Common myeloid progenitor, CD34-positive (primary cell): ENCODE data around the gene NLRP9.
"Not testable (repeated sequence)": the region's sequence is repeated elsewhere in the genome, so short reads cannot be mapped to it uniquely, and the experiment has no call there.

ENCODE experiments used
- CTCF ChIA-PET: fragments of 350-600 bp; sonication (Branson Sonifier 250); formaldehyde crosslinking; loops from one replicate; lab custom pipeline; 2021; ENCODE audit warnings: antibody characterized with exemption; lab: Charles Lee
- POLR2A ChIA-PET: fragments of 350-600 bp; sonication (Branson Sonifier 250); formaldehyde crosslinking; loops from one replicate; lab custom pipeline; 2021; ENCODE audit warnings: antibody characterized with exemption; lab: Charles Lee
- DNase-seq, 3 donors: peaks; one replicate each; pipeline versions ENCODE4 v3.0.0 to v3.0.0-alpha.2; 2013
- H3K27ac ChIP-seq, 2 experiments: 1 replicate in 1 of 2; 2 replicates in 1 of 2; pipeline ENCODE4 v1.7.0; 2013; ENCODE audit warnings: inconsistent platforms in 2 of 2, low read length in 2 of 2, mild to moderate bottlenecking in 2 of 2, low read depth in 1 of 2, moderate library complexity in 1 of 2; ENCODE audit not compliant: severe bottlenecking in 2 of 2, insufficient read depth in 1 of 2, poor library complexity in 1 of 2
- H3K27me3 ChIP-seq, 5 experiments: replicated peaks in 2 of 5; 1 replicate in 3 of 5; 2 replicates in 2 of 5; pipeline versions ENCODE4 v1.6.1 to v1.7.0; 2013; ENCODE audit warnings: low read length in 4 of 5, mild to moderate bottlenecking in 2 of 5, moderate library complexity in 2 of 5, inconsistent platforms in 1 of 5; ENCODE audit not compliant: insufficient read depth in 5 of 5, control insufficient read depth in 4 of 5
- H3K36me3 ChIP-seq, 4 experiments: 1 replicate in 2 of 4; 2 replicates in 2 of 4; pipeline versions ENCODE4 v1.6.1 to v1.7.0; 2013; ENCODE audit warnings: low read length in 3 of 4, control low read depth in 1 of 4, mild to moderate bottlenecking in 1 of 4; ENCODE audit not compliant: control insufficient read depth in 4 of 4, insufficient read depth in 4 of 4
- H3K4me1 ChIP-seq, 4 experiments: 1 replicate in 3 of 4; 2 replicates in 1 of 4; pipeline versions ENCODE4 v1.6.1 to v1.7.1; 2013; ENCODE audit warnings: low read length in 3 of 4, mild to moderate bottlenecking in 3 of 4, control low read depth in 1 of 4, inconsistent platforms in 1 of 4, moderate library complexity in 1 of 4; ENCODE audit not compliant: control insufficient read depth in 4 of 4, insufficient read depth in 4 of 4; ENCODE audit errors: control extremely low read depth in 1 of 4
- H3K4me3 ChIP-seq, 7 experiments: 1 replicate in 4 of 7; 2 replicates in 3 of 7; pipeline versions ENCODE4 v1.5.1 to v1.7.0; 2013; ENCODE audit warnings: mild to moderate bottlenecking in 7 of 7, low read length in 6 of 7, moderate library complexity in 6 of 7, inconsistent platforms in 2 of 7, low read depth in 2 of 7, control low read depth in 1 of 7; ENCODE audit not compliant: insufficient read depth in 4 of 7, control insufficient read depth in 1 of 7; ENCODE audit errors: extremely low read depth in 1 of 7
- H3K9me3 ChIP-seq, 5 experiments: 1 replicate in 4 of 5; 2 replicates in 1 of 5; pipeline versions ENCODE4 v1.6.1 to v1.7.1; 2013; ENCODE audit warnings: low read length in 4 of 5, mild to moderate bottlenecking in 2 of 5, inconsistent platforms in 1 of 5, low read depth in 1 of 5, moderate library complexity in 1 of 5; ENCODE audit not compliant: control insufficient read depth in 4 of 5, insufficient read depth in 2 of 5; ENCODE audit errors: control extremely low read depth in 1 of 5
- WGBS: methylation state at CpG from one replicate; pipeline ENCODE4 v1.1.5; 2013; ENCODE audit not compliant: insufficient coverage; 5-methylcytosine and 5-hydroxymethylcytosine counted together

NLRP9 gene

DNA sequence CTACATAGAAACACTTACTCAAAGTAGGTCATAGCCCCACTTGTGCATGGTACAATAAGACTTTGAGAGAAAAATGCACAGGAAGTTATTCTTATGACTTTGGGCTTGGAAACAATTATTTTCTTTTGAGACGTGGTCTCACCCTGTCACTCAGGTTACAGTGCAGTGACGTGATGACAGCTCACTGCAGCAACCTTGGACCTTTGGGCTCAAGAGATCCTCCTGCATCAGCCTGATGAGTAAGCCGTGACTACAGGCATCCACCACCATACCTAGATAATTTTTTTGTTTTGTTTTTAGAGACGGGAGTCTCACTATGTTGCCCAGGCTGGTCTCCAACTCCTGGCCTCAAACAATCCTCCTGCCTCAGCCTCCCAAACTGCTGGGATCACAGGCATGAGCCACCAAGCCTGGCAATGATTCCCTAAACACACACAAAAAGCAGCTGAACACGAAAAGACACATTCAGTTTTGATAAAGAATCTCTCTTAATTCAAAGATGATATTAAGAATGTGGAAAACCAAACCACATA, 17.9 kb downstream of the NLRP9 start:
- no peak for DNase-seq
- Histone ChIP-seq H3K4me3 (no peak overlapping the region), H3K27me3 (peaks cover 0 to 21% (median 2%) of the 10 kb centered on the region in 5 experiments), H3K9me3 (peaks cover 0 to 30% (median 2%) of the 10 kb centered on the region in 5 experiments), H3K27ac (no peak overlapping the region), H3K4me1 (no peaks in the 10 kb centered on the region), H3K36me3 (no peaks in the 10 kb centered on the region)
- POLR2A ChIA-PET = no interaction called here
- CTCF ChIA-PET = no interaction called here
- WGBS = 60% methylated on average over 3 of the region's 5 CpGs

- POLR2A ChIA-PET, CTCF ChIA-PET, DNase-seq, H3K4me3 ChIP-seq, H3K27ac ChIP-seq, H3K4me1 ChIP-seq, H3K36me3 ChIP-seq: not testable (repeated sequence)
- Histone ChIP-seq H3K27me3 (peaks cover 0 to 21% (median 2%) of the 10 kb centered on the region in 5 experiments), H3K9me3 (peaks cover 0 to 30% (median 2%) of the 10 kb centered on the region in 5 experiments)
- 69% methylated on average over 12 of the region's 13 CpGs for WGBS
Measured at GRCh38 chr19:55717879-55718711, 20.1 kb downstream of the NLRP9 start.

DNA sequence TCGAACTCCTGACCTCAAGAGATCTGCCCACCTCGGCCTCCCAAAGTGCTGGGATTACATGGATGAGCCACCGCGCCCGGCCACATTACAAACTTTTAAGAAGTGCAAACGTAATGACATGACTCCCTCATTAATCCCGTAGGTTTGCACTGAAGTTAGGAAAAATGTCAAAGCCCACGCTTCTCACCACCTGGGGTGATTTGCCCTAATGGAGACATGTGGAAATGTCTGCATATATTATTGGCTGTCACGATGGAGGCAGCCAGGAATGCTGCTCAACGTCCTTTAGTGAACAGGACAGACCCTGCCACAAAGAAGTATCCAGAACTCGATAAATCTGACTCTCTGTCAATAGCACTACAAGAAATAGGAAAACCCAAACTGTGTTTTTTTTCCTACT, 21.0 kb downstream of the NLRP9 start:
- DNase-seq = no peak
- WGBS = 95% methylated on average over 7 of the region's 11 CpGs
- ChIA-PET CTCF (no interaction called here), POLR2A (no interaction called here)
- Histone ChIP-seq H3K36me3 (no peaks in the 10 kb centered on the region), H3K4me3 (no peak overlapping the region), H3K27ac (no peak overlapping the region), H3K9me3 (peaks cover 0 to 30% (median 2%) of the 10 kb centered on the region in 5 experiments), H3K4me1 (no peaks in the 10 kb centered on the region), H3K27me3 (peaks cover 0 to 21% (median 2%) of the 10 kb centered on the region in 5 experiments)

- Histone ChIP-seq H3K27ac (no peak overlapping the region), H3K4me1 (no peaks in the 10 kb centered on the region), H3K9me3 (peaks cover 0 to 25% (median 2%) of the 10 kb centered on the region in 5 experiments), H3K4me3 (no peak overlapping the region), H3K27me3 (peaks cover 0 to 21% (median 2%) of the 10 kb centered on the region in 5 experiments), H3K36me3 (no peaks in the 10 kb centered on the region)
- no peak for DNase-seq
- ChIA-PET POLR2A (no interaction called here), CTCF (no interaction called here)
- 94% methylated on average over 15 of the region's 15 CpGs for WGBS
Measured at GRCh38 chr19:55716531-55716930, 21.7 kb downstream of the NLRP9 start.

GRCh38 chr19:55712804-55713631, 25.2 kb downstream of the NLRP9 start:
- peaks cover 0 to 4% (median 2%) of the 10 kb centered on the region in 5 experiments for H3K9me3 ChIP-seq
- H3K4me3 ChIP-seq = no peak overlapping the region
- H3K4me1 ChIP-seq = no peaks in the 10 kb centered on the region
- 100% methylated on average over 1 of the region's 3 CpGs for WGBS
- POLR2A ChIA-PET = no interaction called here
- no peak for DNase-seq
- no peaks in the 10 kb centered on the region for H3K36me3 ChIP-seq
- CTCF ChIA-PET = no interaction called here
- peaks cover 0 to 17% (median 2%) of the 10 kb centered on the region in 5 experiments for H3K27me3 ChIP-seq
- no peak overlapping the region for H3K27ac ChIP-seq

DNA sequence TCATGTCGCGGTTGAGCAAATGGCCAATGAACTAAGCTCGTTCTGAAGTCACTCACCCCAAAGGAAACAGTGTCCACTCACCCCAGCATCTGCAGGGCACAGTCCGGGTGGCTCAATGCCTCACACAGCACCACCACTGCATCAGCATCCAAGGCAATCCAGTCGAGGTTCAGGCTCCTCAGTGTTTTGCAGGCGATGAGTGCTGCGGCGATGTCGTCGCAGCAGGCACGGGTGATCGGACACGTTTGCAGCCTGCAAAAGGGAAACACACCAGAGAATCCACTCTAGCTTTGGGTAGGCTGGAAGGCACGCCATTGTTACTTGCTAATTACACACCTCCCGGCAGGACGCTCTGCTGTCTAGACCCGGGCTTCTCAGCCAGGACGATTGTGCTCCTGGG, 26.5 kb downstream of the NLRP9 start:
- Histone ChIP-seq H3K27me3 (peaks cover 0 to 9% (median 0%) of the 10 kb centered on the region in 5 experiments), H3K4me1 (no peaks in the 10 kb centered on the region), H3K4me3 (no peak overlapping the region), H3K27ac (no peak overlapping the region), H3K36me3 (no peaks in the 10 kb centered on the region), H3K9me3 (peaks cover 0 to 2% (median 0%) of the 10 kb centered on the region in 5 experiments)
- no peak for DNase-seq
- WGBS = 84% methylated on average over 17 of the region's 18 CpGs
- POLR2A ChIA-PET = no interaction called here
- CTCF ChIA-PET = no interaction called here
